Gastroesophageal sphincter (tissue), 4 donors: ENCODE data around the gene EPM2A. TPM values are rescaled to one million over a fixed set of nuclear protein-coding genes. Genes with fewer than 3 reads are reported as not detected.
A peak's percentile ranks its signal among the peaks of the same experiment; 100 is the strongest.

Experiments
- ATAC-seq: fragments of 150-250 bp; one replicate; pipeline ENCODE4 v1.9.1; 2016; ENCODE audit warnings: mild to moderate bottlenecking, moderate library complexity
- H3K27ac ChIP-seq, 4 donors: fragments of 200-600 bp; sonication (generic) in 3 of 4; 1 replicate in 3 of 4; 2 replicates in 1 of 4; pipeline ENCODE4 v1.5.1; 2016 to 2019
- H3K27me3 ChIP-seq: fragments of 200-600 bp; sonication (generic); one replicate; pipeline ENCODE4 v1.5.1; 2019
- H3K36me3 ChIP-seq, 2 donors: fragments of 200-600 bp; sonication (generic); one replicate each; pipeline ENCODE4 v1.5.1; 2019; ENCODE audit warnings: control low read depth in 1 of 2
- H3K4me1 ChIP-seq, 3 donors: fragments of 200-600 bp; sonication (generic); 1 replicate in 2 of 3; 2 replicates in 1 of 3; pipeline ENCODE4 v1.5.1; 2016 to 2019; ENCODE audit warnings: control low read depth in 2 of 3
- H3K4me3 ChIP-seq, 2 donors: fragments of 200-600 bp; sonication (generic); one replicate each; pipeline ENCODE4 v1.5.1; 2019; ENCODE audit warnings: mild to moderate bottlenecking in 1 of 2, moderate library complexity in 1 of 2
- H3K9me3 ChIP-seq, 3 donors: fragments of 200-600 bp; sonication (generic); one replicate each; pipeline ENCODE4 v1.5.1; 2017 to 2019; ENCODE audit warnings: control low read depth in 2 of 3
- CTCF ChIP-seq, 4 experiments: fragments of 200-600 bp in 2 of 4; fragments of 450-650 bp in 2 of 4; sonication (generic) in 1 of 4; IDR thresholded peaks; one replicate each; pipeline ENCODE4 v1.5.1; 2017 to 2019; ENCODE audit warnings: antibody characterized with exemption in 4 of 4, mild to moderate bottlenecking in 2 of 4, moderate library complexity in 2 of 4
- EP300 ChIP-seq: sonication (generic); formaldehyde crosslinking; IDR thresholded peaks from one replicate; pipeline ENCODE4 v1.6.1; 2017; ENCODE audit warnings: antibody characterized with exemption, mild to moderate bottlenecking
- POLR2A ChIP-seq, 2 donors: fragments of 450-650 bp; IDR thresholded peaks; one replicate each; pipeline ENCODE4 v1.6.1; 2017; ENCODE audit warnings: antibody characterized with exemption in 2 of 2, mild to moderate bottlenecking in 2 of 2, moderate library complexity in 1 of 2
- POLR2AphosphoS5 ChIP-seq: sonication (generic); formaldehyde crosslinking; IDR thresholded peaks from one replicate; pipeline ENCODE4 v1.6.1; 2017; ENCODE audit warnings: antibody characterized with exemption
- WGBS, 2 donors: methylation state at CpG; one replicate each; pipeline ENCODE4 v1.1.5; 2018; ENCODE audit warnings: low coverage in 1 of 2; 5-methylcytosine and 5-hydroxymethylcytosine counted together
- total RNA-seq, 4 donors: library from RNA; depleted of rRNA; stranded (reverse); fragments of >200 nt; gene quantifications; one replicate each; pipeline ENCODE4 v1.1.0, GENCODE V29; 2016

EPM2A gene
- total RNA-seq, 4 donors from 2014 or later: 53.7 to 83.7 (median 77.1) TPM

DNA sequence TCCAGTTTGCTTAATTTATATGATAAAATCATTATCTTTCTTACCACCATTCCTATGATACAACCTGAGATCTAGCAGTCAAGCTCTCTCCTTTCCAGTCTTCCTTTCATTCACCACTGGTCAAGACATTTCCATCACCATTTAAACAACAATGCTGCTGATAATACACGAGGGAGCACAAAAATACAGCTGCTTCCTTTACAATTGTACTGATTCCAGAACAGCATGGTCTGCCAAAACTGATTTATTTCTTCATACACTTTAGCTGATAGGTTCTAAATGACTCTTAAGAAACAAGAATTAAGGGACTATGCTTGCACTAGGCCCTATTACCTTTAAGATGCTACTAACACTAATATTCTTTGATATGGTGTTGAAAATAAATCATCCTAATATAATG, 65.0 kb downstream of the EPM2A start:
- H3K9me3 ChIP-seq: no peaks in the 10 kb centered on the region
- ATAC-seq: no peak
- WGBS, 2 donors: 20 to 42% methylated on average over 1 of the region's 1 CpG
- no peak for TF ChIP-seq POLR2A (IDR thresholded peaks at IDR 0.05)
- TF ChIP-seq CTCF (IDR thresholded peaks at IDR 0.05): no peak
- no peak for TF ChIP-seq EP300
- no peak for TF ChIP-seq POLR2AphosphoS5
- no peaks in the 10 kb centered on the region for H3K27me3 ChIP-seq
- peak overlapping the region in 1 of 4 donors; percentile 8 for H3K27ac ChIP-seq
- H3K36me3 ChIP-seq: peaks cover 0 to 10% of the 10 kb centered on the region in 2 donors
- H3K4me1 ChIP-seq: peaks cover 0 to 22% (median 6%) of the 10 kb centered on the region in 3 donors
- no peak overlapping the region for H3K4me3 ChIP-seq

GRCh38 chr6:145669627-145670034, 65.7 kb downstream of the EPM2A start:
- peak; percentile 34 for ATAC-seq
- Histone ChIP-seq H3K27ac (peak overlapping the region; percentile 9 to 48 (median 24)), H3K4me1 (peaks cover 0 to 22% (median 6%) of the 10 kb centered on the region in 3 donors), H3K4me3 (no peak overlapping the region), H3K36me3 (peaks cover 0 to 10% of the 10 kb centered on the region in 2 donors), H3K9me3 (no peaks in the 10 kb centered on the region), H3K27me3 (no peaks in the 10 kb centered on the region)
- TF ChIP-seq CTCF (IDR thresholded peaks at IDR 0.05) (no peak), EP300 (no peak), POLR2AphosphoS5 (no peak)
- 17 to 28% methylated on average over 2 of the region's 2 CpGs for WGBS, 2 donors

- Histone ChIP-seq H3K27me3 (no peaks in the 10 kb centered on the region), H3K4me3 (no peak overlapping the region), H3K4me1 (peaks cover 0 to 18% (median 6%) of the 10 kb centered on the region in 3 donors), H3K9me3 (no peaks in the 10 kb centered on the region), H3K27ac (peak overlapping the region in 1 of 4 donors; percentile 20), H3K36me3 (peaks cover 0 to 6% of the 10 kb centered on the region in 2 donors)
- TF ChIP-seq POLR2A (IDR thresholded peaks at IDR 0.05) (no peak), CTCF (IDR thresholded peaks at IDR 0.05) (no peak), POLR2AphosphoS5 (no peak)
- WGBS, 2 donors: 14 to 33% methylated on average over 1 of the region's 1 CpG
- ATAC-seq: no peak
These were observed 66.5 kb downstream of the EPM2A start for GRCh38 chr6:145668844-145669243.

DNA sequence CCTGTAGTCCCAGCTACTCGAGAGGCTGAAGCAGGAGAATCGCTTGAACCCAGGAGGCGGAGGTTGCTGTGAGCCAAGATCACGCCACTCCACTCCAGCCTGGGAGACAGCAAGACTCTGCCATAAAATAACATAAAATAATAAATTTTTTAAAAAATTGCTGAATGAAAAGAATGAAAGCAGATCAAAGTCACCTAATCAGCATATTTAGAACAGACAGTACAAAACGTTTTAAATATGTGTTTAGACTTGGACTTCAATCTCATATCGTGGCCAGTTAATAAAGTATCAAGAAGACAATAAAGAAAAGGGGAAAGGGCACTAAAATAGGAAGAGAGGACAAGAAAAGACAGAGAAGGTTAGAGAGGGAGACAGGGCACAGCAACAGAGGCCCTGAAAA, 74.6 kb downstream of the EPM2A start:
- H3K36me3 ChIP-seq: no peaks in the 10 kb centered on the region
- no peak for ATAC-seq
- no peak for TF ChIP-seq CTCF (IDR thresholded peaks at IDR 0.05)
- no peak for TF ChIP-seq EP300
- TF ChIP-seq POLR2A (IDR thresholded peaks at IDR 0.05): no peak
- WGBS, 2 donors: 76 to 79% methylated on average over 5 to 6 of the region's 6 CpGs
- H3K9me3 ChIP-seq: no peaks in the 10 kb centered on the region
- no peaks in the 10 kb centered on the region for H3K4me1 ChIP-seq
- H3K4me3 ChIP-seq: no peak overlapping the region
- H3K27me3 ChIP-seq: no peaks in the 10 kb centered on the region
- H3K27ac ChIP-seq: no peak overlapping the region

DNA sequence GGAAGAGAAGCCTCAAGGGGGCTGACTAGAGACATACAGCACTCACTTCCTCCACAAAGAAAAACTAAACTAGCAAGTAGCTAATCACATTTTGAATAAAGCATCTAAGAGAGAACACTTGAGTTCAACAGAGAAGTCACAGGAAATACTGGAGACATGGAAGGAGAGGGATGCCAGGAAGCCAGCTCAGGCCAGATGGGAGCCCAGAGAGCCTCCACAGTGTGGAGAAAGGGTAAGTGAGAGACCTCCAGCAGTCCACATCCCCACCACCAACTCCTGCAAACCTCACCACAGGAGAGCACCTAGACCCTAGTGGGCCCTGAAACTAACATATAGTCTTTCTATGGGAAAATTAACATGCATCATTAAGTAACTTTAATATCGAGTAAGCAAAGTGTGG, 79.2 kb downstream of the EPM2A start:
- no peaks in the 10 kb centered on the region for H3K27me3 ChIP-seq
- no peak overlapping the region for H3K4me3 ChIP-seq
- H3K9me3 ChIP-seq: no peaks in the 10 kb centered on the region
- H3K36me3 ChIP-seq: peaks cover 0 to 3% of the 10 kb centered on the region in 2 donors
- no peaks in the 10 kb centered on the region for H3K4me1 ChIP-seq
- no peak for ATAC-seq
- 82% methylated on average over 1 of the region's 1 CpG; no CpG with 5 or more reads in 1 of the 2 donors for WGBS, 2 donors
- no peak for TF ChIP-seq CTCF (IDR thresholded peaks at IDR 0.05)
- TF ChIP-seq POLR2A (IDR thresholded peaks at IDR 0.05): no peak
- no peak for TF ChIP-seq POLR2AphosphoS5
- TF ChIP-seq EP300: no peak
- H3K27ac ChIP-seq: no peak overlapping the region
